Activated CD4-positive, alpha-beta T cell treated with anti-CD3 and anti-CD28 coated beads, Interleukin-2, amount 50 U/mL, for 48 hours (primary cell): ENCODE results near the gene ZNF431.
A peak's percentile ranks its signal among the peaks of the same experiment; 100 is the strongest.
"Not testable (repeated sequence)": the region's sequence is repeated elsewhere in the genome, so short reads cannot be mapped to it uniquely, and the experiment has no call there.

ENCODE experiments used
- DNase-seq, 2 experiments: peaks; one replicate each; pipeline ENCODE4 v3.0.0-alpha.2; 2020

The ZNF431 gene

DNA sequence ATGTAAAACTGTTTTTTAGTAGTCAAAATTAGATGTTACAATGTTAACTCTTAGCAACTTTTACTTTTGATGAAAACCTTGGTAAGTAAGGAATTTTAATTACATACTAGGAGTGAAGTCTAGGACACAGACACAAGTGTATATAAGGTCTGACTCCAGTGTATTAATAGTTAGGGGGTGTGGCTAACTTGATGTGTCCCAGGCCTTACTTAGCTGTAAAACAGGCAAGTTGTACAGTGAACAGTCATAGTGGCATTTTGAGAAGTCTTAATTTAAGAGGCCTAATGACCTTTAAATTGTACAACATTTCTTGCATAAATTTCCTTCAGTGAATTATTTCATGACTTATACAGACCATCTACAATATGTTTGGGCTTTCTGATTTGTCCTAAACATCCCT, 6.8 kb downstream of the ZNF431 start:
- no peak for DNase-seq

- DNase-seq, result no peak
Measured at GRCh38 chr19:21149877-21150276, 8.0 kb downstream of the ZNF431 start.

DNA sequence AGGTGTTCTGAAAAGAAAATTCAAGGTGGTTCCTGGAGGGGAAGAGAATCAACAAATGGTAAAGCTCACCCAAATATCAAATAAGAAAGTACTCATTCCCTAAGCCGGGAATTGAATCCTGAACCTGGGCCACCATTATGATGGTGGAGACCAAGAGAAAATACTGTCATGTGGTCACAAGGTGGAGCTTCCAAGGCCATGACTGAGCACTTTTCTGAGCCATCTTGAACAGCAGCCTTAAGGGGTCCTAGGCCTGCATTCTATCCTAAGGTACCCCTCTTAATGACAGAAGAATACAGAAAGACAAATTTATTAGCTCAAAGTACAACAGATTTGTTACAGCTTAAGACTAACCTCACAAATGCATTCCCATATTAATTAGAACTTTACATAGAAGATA, 9.6 kb downstream of the ZNF431 start:
- DNase-seq, result no peak

- no peak for DNase-seq
Measured at GRCh38 chr19:21158523-21159135, 16.8 kb downstream of the ZNF431 start.

DNA sequence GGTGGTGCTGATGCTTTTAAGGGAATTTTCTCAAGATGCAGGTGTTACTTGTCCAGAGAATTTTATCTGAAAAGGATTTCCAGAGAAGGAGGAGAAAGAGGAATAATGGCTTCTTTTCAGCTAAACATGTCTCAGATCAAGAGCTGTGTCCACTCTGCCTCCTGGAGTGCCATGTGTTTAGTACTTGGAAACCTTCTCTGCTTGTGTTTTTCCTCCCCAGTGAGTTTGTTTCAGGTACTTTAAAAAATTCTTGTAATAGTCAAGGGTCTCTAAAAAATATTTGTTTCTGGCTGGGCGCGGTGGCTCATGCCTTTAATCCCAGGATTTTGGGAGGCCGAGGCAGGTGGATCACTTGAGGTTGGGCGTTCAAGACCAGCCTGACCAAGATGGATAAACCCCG, 22.7 kb downstream of the ZNF431 start:
- no peak for DNase-seq

DNA sequence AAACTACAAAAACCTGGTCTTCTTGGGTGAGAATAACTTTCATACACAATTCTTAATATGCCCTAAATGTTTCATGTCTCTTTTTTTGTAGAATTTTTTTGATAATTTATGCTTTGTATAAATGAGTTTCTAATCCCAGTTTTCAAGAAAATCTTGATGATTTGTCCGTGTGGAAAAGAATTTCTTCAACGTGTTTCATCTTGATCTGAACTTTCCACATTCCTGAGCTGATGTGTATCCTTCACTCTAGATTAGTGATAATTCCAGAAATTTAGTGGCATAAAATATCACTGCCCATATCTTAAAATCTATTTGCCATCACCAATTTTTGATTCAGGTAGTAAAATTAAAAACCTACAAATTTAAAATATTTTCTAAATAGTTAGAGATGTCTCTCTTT, 24.6 kb downstream of the ZNF431 start:
- DNase-seq, result no peak

DNA sequence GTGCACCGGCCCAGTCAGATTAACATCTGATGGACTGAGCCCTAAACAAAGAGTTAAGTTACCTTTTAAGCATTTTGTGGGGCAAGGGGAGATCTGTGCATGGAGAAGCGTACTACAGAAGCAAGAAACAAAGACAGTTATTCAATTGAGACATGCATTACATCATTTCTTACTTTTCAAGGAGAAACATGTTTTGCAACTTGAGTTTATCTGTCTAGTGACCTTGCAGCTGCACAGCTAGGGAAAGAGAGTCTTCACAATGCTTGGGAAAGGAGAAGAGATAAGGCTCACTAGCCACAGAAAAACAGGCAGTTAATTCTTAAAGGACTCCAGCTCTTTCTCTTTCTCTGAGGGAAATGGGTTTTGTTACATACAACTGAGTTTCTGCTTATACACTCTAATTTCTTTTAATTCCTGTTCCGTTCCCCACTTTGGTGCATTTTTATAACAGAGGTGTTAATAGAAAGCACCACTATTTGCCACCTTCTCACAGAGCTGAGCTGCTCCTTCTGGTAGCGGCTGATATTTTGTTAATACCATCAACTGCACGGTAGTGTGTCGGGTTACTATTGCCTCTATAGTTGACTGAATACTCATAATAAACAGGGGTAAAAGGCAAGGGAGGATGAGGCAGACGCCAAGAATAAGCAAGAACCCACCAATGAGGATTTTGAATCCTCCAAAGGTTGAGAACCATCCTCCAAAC, 55.9 kb downstream of the ZNF431 start:
- DNase-seq, result no peak

- DNase-seq, result peak; percentile 10 to 19
Measured at GRCh38 chr19:21202865-21203494, 61.1 kb downstream of the ZNF431 start.

DNA sequence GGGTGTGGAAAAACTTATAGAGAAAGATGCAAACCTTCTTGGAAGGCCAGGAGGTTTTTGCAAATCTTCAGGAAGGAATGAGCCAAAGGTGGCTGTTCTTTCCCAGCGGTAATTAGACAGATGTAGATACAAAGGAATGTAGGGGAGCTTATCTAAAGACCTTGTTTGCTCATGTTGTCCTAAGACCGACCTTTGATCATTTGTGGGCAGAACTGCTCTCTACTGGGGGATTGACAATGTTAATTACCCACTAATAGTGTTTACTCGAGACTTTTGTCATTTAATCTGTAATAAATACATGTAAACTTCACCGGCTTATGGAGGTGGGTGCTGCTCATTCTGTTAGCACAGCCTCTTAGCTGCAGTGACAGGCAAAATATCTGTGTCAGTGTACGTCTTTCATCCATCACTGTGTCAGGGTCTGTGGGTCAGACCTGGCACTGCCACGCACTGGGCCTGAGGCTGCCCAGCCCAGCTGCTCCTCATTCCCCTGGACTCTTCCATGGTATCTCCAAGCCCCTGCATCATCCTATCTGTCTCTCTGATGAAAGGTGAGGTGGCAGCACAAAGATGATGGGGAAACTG, 68.3 kb downstream of the ZNF431 start:
- no peak for DNase-seq

DNA sequence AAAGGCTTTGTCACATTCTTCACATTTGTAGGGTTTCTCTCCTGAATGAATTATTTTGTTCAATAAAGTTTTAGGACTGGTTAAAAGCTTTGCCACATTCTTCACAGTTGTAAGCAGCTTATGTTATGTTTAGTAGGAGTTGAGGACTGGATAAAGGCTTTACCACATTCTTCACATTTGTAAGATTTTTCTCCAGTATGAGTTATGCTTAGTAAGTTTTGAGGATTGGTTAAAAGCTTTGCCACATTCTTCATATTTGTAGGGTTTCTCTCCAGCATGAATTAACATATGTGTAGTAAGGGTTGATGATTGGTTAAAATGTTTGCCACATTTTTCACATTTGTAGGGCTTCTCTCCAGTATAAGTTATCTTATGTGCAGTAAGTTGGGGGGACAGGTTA, 79.9 kb downstream of the ZNF431 start:
- no peak for DNase-seq

GRCh38 chr19:21229938-21230337, 88.1 kb downstream of the ZNF431 start:
- not testable (repeated sequence) for DNase-seq

GRCh38 chr19:21233691-21234090, 91.9 kb downstream of the ZNF431 start:
- no peak for DNase-seq

- DNase-seq, result not testable (repeated sequence)
Measured at GRCh38 chr19:21236751-21237150, 94.9 kb downstream of the ZNF431 start.

DNA sequence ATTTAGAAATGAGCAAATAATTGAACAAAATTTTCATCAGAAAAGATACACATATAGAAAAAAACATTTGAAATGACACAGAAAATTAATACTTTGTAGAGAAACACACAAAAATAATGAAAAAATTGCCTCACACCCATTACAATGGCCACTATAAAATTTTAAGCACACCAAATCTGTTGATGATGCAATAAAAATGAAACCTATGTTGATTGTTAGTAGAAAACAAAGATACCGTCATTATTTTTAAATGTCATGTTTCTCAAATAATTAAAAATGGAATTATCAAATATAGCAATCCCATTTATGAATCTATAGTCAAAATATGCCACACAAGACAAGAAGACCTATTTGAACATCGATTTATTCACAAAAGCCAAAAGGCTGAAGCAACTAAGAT, 96.8 kb downstream of the ZNF431 start:
- DNase-seq, result no peak
